NCI-H128 (cell line): ENCODE results near the gene SLAIN2.

Experiments used
- DNase-seq: peaks from one replicate; lab custom pipeline; 2025; ENCODE audit not compliant: unreplicated experiment; lab: John Stamatoyannopoulos, UW

Gene SLAIN2

GRCh38 chr4:48368389-48368788 lies 27.1 kb downstream of the SLAIN2 start:
- no peak for DNase-seq

DNA sequence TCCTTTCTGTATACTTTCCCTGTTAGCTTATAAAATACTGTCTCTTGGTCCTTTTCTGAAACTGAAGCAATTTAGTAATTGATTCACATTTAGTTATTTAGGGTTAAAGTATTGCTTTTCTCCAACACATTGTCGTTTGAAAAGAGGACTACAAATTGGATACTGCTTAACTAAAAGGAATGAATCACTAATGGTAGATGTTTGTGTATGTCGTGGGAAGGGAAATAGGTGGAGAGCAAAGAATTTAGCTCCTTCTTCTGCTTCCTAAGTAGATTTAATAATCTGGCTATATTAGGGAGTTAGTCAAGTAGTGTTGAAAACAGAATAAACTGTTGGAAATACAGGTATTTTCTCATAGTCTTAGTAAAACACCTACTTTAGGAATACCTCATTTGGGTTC lies 27.9 kb downstream of the SLAIN2 start:
- DNase-seq, result no peak

GRCh38 chr4:48369771-48370170 lies 28.4 kb downstream of the SLAIN2 start:
- no peak for DNase-seq

GRCh38 chr4:48370260-48371134 lies 29.2 kb downstream of the SLAIN2 start:
- DNase-seq, result no peak

GRCh38 chr4:48372272-48372671 lies 30.9 kb downstream of the SLAIN2 start:
- no peak for DNase-seq

DNA sequence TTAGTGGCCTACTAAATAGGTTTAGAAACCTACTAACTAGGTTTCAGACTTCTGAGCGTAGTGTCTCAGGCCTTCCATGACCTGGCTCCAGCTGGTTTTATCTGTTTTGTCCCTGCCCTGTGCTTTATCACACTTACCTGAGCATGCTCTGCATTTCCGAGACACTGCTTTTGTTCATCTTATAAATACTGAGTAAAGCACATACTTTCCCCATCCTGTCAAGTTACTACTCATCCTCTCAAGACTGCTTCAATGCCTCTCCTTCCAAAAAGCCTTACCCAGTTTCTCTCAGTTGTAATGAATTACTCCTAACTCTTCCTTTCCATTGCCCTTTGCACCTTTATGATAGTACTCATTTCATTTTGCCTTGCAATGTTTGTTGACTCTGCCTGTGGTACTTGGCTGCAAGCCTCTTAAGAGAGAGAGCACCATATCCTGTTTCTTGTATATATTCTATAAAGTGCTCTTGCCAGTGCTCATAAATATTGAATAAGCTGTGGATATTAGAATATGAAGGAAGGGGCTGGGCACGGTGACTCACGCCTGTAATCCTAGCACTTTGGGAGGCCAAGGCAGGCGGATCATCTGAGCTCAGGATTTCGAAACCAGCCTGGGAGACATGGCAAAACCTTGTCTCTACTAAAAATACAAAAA lies 34.4 kb downstream of the SLAIN2 start:
- no peak for DNase-seq

DNA sequence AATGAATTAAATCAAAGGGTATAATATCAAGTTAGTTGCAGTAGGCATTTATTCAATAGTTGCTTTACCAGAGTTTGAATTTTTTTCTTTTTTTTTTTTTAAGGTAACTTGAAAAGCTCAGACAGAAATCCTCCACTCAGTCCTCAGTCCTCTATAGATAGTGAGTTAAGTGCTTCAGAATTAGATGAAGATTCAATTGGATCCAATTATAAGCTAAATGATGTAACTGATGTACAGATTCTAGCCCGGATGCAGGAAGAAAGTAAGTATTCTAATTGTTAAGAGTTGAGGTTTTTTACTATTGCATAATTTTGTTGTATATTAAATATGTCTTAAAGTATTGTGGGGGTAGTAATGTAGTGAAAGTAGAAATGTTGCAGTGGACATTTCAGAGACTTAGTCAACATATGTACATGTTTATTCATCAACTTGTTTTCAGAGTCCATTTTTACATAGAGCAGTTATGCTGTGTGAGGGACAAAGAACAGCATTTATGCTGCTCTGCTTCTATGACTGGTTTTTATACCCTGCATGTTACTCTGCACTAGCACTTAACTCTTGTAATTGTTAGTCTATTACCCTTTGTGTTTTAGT lies 38.4 kb downstream of the SLAIN2 start:
- DNase-seq, result no peak

DNA sequence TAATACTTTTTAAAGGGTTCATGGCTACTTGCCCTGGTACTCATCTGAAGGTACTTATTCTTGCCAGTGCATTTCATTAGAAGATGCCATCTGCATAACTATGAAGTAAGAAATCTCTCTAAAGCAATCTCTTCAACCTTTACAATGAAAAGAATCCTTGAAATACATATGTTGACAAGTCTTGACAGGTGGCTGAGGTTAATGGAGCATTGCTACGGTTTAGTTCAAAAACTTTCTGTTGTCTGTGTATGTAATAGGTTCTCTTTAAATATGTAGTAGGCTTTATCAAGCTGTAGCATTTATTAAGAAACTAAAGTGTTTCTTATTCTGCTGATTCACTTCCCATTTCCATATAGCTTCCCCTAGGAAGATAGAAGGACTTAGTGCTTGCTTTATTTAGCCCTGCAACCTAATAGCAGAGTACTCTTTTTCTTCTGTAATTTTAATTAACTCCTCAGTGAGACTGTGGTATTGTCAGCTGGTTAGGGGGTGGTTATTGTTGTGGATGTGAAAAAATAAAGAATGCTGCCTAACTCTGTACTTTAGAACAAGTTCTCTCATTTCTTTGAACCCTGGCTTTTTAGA lies 39.3 kb downstream of the SLAIN2 start:
- no peak for DNase-seq

DNA sequence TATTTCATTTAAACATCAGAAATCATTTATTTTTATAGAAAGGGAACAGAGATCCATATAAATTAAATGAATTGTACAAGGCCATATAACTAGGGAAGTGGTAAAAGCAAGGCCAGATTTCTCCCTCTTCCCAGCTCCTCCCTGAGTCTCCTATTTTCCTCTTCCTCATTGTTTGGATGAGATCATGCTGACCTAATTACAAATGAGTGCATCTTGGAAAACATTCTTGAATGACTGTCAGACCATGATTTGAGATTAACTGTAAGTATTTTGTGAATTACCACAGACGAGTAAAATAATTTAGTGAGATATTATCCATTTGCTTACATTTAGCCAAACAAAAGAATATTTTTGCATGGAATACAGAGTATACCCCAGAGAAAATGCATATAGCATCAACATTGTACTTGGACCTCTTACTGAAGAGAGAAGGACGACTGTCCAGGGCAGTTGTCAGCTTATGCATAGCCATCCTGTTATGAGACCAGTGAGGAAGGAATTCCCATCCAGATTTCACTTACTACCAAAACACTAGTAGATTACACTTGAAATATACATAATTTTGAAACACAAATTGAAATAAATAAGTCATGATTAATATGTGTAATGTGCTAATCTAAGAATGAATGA lies 47.3 kb downstream of the SLAIN2 start:
- DNase-seq, result no peak

DNA sequence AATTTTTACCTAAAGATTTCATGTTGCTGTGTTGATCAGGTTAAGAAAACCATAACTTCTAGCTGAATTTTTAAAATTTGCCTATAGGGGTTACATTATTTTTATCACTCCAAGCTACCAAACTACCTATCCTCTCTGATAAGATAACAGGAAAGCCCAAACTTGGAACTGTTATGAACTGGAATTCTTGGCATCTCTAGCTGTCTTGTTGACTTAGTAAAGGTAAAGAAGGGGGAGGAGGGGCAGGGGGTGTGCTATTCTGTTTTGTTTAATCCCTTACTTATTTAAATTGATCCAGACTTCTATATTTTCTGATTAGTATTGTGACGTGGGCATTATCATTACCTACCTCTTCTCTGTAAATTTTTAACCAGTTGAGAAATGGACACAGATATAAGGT lies 54.7 kb downstream of the SLAIN2 start:
- no peak for DNase-seq

- no peak for DNase-seq
Measured at GRCh38 chr4:48400416-48400815, 59.1 kb downstream of the SLAIN2 start.

DNA sequence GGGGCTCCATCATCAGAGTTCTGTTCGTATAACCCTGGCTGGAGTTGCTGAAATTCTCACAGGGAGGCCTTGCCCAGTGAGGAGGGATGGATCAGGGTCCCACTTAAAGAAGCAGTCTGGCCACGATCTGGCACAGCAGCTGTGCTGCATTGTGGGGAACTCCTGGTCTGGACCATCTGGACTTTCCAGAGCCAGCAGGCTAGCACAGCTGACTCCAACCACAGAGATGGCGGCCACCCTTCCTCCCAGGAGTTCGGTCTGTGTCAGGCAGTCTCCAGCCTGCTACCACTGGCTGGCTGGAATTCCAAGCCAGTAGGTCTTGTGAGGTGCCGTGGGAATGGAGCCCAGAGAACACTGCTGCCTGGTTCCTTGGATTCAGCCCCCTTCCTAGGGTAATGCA lies 62.0 kb downstream of the SLAIN2 start:
- no peak for DNase-seq

GRCh38 chr4:48403779-48404178 lies 62.5 kb downstream of the SLAIN2 start:
- DNase-seq, result no peak

GRCh38 chr4:48405924-48406323 lies 64.6 kb downstream of the SLAIN2 start:
- no peak for DNase-seq

DNA sequence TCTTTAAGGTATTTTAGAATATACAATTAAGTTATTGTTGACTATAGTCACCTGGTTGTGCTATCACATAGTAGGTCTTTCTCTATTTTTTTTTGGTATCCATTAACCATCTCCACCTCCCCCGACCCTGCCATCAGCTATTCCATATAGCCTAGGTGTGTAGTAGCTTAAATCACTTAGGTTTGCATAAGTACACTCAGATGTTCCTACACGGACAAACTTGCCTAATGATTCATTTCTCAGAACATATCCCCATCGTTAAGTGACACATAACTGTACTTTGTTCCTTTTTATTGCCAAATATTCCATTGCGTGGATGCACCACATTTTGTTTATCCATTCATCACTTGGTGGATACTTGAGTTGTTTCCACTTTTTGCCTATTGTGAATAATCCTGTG lies 67.9 kb downstream of the SLAIN2 start:
- no peak for DNase-seq

DNA sequence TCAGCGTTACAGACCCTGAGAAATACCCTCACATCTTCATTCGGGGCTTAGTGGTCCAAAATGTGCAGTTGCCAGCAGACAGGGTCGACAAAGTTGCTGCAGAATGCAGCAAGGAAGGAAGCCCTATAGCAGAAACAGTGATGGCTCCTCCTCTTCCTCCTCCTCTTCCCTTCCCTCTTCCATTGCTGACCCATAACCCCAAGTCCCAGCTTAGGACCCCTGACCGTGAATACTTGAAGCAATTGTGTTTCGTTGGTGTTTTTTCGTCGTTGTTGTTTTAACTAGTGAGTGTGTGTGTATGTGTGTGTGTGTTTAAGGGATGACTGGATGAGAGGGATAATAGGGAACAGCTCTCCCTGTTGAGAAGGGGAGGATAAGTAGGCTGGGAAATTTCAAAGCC lies 69.5 kb downstream of the SLAIN2 start:
- no peak for DNase-seq

DNA sequence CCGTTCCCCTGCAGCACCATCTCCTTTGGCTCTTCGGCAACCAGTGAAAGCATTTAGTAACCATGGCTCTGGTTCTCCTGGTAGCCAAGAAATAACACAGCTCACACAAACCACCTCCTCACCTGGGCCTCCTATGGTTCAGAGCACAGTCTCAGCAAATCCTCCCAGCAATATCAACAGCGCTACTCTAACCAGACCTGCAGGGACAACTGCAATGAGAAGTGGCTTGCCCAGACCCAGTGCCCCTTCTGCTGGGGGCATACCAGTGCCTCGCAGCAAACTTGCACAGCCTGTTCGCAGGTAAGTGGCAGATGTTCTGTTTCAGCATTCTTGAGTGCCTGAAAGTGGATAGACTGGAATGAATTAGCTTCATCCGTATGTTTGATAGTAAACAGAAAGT lies 78.8 kb downstream of the SLAIN2 start:
- DNase-seq, result no peak

DNA sequence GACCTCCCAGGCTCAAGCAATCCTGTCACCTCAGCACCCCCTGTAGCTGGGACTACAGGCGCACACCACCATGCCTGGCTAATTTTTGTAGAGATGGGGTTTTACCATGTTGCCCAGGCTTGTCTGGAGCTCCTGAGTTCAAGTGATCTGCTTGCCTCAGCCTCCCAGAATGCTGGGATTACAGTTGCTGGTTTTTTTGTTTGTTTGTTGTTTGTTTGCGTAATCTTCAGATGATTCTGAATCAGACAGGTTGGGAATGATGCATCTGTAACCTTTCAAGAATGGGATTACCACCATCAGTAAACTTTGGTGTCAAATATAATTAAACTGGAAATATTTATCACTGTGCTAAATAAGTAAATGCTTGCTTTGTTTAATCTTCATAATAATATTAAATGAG lies 79.8 kb downstream of the SLAIN2 start:
- no peak for DNase-seq

DNA sequence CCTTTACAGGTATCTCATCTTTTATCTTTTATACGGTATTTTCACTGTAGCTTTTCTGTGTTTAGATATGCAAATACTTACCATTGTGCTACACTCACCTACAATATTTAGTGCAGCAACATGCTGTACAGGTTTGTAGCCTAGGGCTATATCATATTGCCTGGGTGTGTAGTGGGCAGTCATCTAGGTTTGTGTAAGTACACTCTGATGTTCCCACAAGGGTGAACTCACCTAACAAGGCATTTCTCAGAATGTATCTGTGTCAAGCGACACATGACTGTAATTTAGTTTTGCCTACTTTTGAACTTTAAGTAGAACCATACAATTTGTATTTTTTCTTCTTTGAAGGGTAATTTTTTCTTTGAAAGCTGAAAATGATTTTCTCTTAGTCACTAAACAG lies 87.6 kb downstream of the SLAIN2 start:
- DNase-seq, result no peak

- DNase-seq, result no peak
Measured at GRCh38 chr4:48429709-48430474, 88.6 kb downstream of the SLAIN2 start.

- no peak for DNase-seq
Measured at GRCh38 chr4:48431401-48431800, 90.1 kb downstream of the SLAIN2 start.
